Right lobe of liver (tissue), 6 donors: ENCODE results near the gene CDH16. TPM values are rescaled to one million over a fixed set of nuclear protein-coding genes. Genes with fewer than 3 reads are reported as not detected.

Experiments used
- ATAC-seq, 4 donors: fragments of 200-7000 bp; cut with Tn5 transposase; one replicate each; pipeline ENCODE4 v1.9.1; 2020; ENCODE audit warnings: mild to moderate bottlenecking in 4 of 4, moderate library complexity in 4 of 4
- DNase-seq, 3 donors: peaks; one replicate each; pipeline ENCODE4 v3.0.0-alpha.2; 2020
- H3K27ac ChIP-seq, 3 donors: fragments of 200-600 bp; one replicate each; pipeline ENCODE4 v1.8.0; 2022
- H3K27me3 ChIP-seq, 2 donors: fragments of 200-600 bp; one replicate each; pipeline ENCODE4 v1.8.0; 2022
- H3K36me3 ChIP-seq, 4 donors: fragments of 200-600 bp; sonication (generic) in 1 of 4; one replicate each; pipeline versions ENCODE4 v1.5.1 to v1.8.0; 2017 to 2022; ENCODE audit warnings: control low read depth in 1 of 4
- H3K4me1 ChIP-seq, 4 donors: fragments of 200-600 bp; sonication (generic) in 1 of 4; one replicate each; pipeline versions ENCODE4 v1.5.1 to v1.8.0; 2017 to 2022; ENCODE audit warnings: control low read depth in 1 of 4
- H3K4me3 ChIP-seq, 3 donors: fragments of 200-600 bp; one replicate each; pipeline ENCODE4 v1.8.0; 2022
- H3K9me3 ChIP-seq, 4 donors: fragments of 200-600 bp; sonication (generic) in 1 of 4; one replicate each; pipeline versions ENCODE4 v1.5.1 to v1.8.0; 2017 to 2022; ENCODE audit warnings: control low read depth in 1 of 4
- CTCF ChIP-seq, 4 donors: fragments of 200-600 bp in 3 of 4; fragments of 450-650 bp in 1 of 4; IDR thresholded peaks; one replicate each; pipeline versions ENCODE4 v1.5.1 to v1.8.0; 2016 to 2022; ENCODE audit warnings: antibody characterized with exemption in 4 of 4, mild to moderate bottlenecking in 2 of 4
- POLR2A ChIP-seq: fragments of 450-650 bp; IDR thresholded peaks from one replicate; pipeline ENCODE4 v1.6.1; 2017; ENCODE audit warnings: antibody characterized with exemption, mild to moderate bottlenecking
- WGBS: methylation state at CpG from one replicate; pipeline ENCODE4 v1.1.6; 2018; ENCODE audit warnings: low coverage, low lambda C conversion rate; ENCODE audit not compliant: insufficient coverage; ENCODE audit errors: missing lambda C conversion rate; 5-methylcytosine and 5-hydroxymethylcytosine counted together
- intact Hi-C, 2 donors: fragments of 100-400 bp; cut with DNase I; formaldehyde crosslinking; loops; one replicate each; pipeline versions ENCODE4 v1.11.2 to v1.14.1; 2022
- total RNA-seq, 6 experiments: library from RNA; depleted of rRNA in 2 of 6; stranded (reverse); fragments of >200 nt in 2 of 6; fragmentation: NEBNext Ultra II Directional in 3 of 6; extraction: Animal tissue kit (Norgen Biotek cat#: 25700) in 3 of 6; gene quantifications; one replicate each; pipeline versions ENCODE4 v1.1.0 to v1.2.4, GENCODE V29; 2016 to 2023
- donor health status: DM: no; HTN: yes; CAD: no.
- donor health status: DM: no; HTN: no; CAD: no.
- donor health status: DM: no; HTN: no; CAD: no.
- donor health status: DM: no; HTN: yes; CAD: no.
- donor health status: DM: no; HTN: yes; CAD: no.

The CDH16 gene
- total RNA-seq, 6 experiments from 2014 or later: 0.07 to 0.47 (median 0.22) TPM; not detected in 2

DNA sequence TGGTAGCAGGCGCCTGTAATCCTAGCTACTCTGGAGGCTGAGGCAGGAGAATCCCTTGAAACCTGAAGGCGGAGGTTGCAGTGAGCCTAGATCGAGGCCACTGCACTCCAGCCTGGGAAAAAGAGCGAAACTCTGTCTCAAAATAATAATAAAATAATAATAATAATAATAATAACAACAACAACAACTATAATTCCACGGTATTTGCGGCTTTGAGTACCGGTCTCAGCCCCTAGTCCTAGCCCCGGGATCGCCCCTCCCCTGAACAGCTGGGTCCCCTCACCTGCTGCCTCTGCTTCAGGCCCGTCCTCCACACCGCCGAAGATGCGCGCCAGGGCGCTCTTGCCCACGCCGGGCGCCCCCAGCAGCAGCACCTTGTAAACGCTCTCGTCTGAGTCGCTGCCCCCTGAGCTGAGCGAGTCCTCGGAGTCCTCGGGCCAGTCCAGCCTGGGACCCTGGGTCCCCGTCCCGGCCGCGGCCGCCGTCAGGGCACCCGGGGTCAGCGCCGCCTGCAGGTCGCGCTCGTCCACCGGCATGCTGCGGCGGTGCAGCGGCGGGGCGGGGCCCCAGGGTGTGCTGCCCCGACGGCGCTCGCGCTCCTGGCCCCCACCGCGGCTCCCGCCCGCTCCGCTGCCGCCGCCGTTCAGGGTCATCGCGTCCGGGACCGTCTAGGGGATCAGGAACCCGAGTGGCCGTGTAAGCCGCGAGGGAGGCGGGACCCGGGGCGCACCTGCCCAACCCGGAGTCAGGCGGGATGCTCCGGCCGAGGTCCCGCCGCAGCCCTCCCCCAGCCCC is 6.0 kb upstream of the CDH16 start:
- 26% methylated on average over 10 of the region's 72 CpGs for WGBS
- no peak for TF ChIP-seq POLR2A
- TF ChIP-seq CTCF (IDR thresholded peaks at IDR 0.05): peak; percentile 15 to 38 (median 20)
- H3K36me3 ChIP-seq: no peaks in the 10 kb centered on the region
- ATAC-seq (peak; percentile 25 to 65 (median 41)), DNase-seq (peak in 1 of 3 donors; percentile 43)
- intact Hi-C loops: no loop called here
- H3K27me3 ChIP-seq: no peaks in the 10 kb centered on the region
- H3K4me3 ChIP-seq: peak overlapping the region in 2 of 3 donors; percentile 29 to 32
- H3K4me1 ChIP-seq: peaks cover 0 to 5% (median 0%) of the 10 kb centered on the region in 4 donors
- H3K9me3 ChIP-seq: no peaks in the 10 kb centered on the region
- no peak overlapping the region for H3K27ac ChIP-seq

DNA sequence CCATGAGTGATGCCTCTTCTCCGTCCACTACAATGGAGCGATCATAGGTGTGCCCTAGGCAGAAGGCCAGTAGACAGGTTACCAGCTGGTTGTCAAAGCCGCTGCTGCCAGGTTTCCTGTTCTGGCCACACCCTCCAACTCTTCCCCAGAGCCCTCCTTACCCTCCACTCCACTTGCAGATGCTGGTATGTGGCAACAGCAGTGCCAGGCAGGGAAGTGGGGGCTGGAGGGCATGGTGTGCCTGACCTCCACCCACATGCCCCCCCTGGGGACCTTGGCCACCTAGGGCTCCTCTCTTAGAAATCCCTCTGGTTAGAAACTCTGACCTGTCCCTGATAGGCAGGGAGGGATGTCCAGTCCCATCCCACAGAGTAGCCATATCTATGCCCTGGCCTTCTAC is 5.2 kb upstream of the CDH16 start:
- no peak for ATAC-seq
- no peak overlapping the region for H3K27ac ChIP-seq
- H3K9me3 ChIP-seq: no peaks in the 10 kb centered on the region
- no peak for DNase-seq
- intact Hi-C loops: no loop called here
- peaks cover 0 to 5% (median 0%) of the 10 kb centered on the region in 4 donors for H3K4me1 ChIP-seq
- no peak for TF ChIP-seq POLR2A
- TF ChIP-seq CTCF (IDR thresholded peaks at IDR 0.05): no peak
- H3K4me3 ChIP-seq: no peak overlapping the region
- no peaks in the 10 kb centered on the region for H3K36me3 ChIP-seq
- 29% methylated on average over 1 of the region's 3 CpGs for WGBS
- no peaks in the 10 kb centered on the region for H3K27me3 ChIP-seq

DNA sequence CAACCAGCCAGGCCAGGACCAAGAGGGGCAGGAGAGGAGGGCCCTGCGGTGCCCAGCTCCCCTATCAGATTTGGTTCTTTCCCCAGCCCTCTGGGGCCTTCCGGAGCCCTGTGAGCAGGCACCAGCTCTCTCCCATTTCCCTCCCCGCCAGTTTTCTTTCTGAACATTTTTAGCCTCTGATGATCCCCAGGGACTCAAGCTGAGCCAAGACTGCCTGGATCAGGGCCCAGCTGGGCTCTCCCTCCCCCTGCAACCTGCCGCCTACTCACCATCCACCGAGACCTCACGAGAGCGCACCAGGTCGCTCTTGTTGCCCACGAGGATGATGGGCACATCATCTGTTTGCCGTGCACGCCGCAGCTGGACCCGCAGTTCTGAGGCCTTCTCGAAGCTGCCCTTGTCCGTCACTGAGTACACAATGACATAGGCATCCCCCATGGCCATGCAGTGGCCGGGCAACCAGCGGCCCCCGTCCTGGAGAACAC is 4.6 kb upstream of the CDH16 start:
- 51% methylated on average over 11 of the region's 18 CpGs for WGBS
- Histone ChIP-seq H3K4me3 (no peak overlapping the region), H3K36me3 (no peaks in the 10 kb centered on the region), H3K9me3 (no peaks in the 10 kb centered on the region), H3K27ac (no peak overlapping the region), H3K27me3 (no peaks in the 10 kb centered on the region), H3K4me1 (peaks cover 0 to 5% (median 0%) of the 10 kb centered on the region in 4 donors)
- intact Hi-C loops: no loop called here
- no peak for TF ChIP-seq POLR2A
- TF ChIP-seq CTCF (IDR thresholded peaks at IDR 0.05): no peak
- no peak for DNase-seq
- ATAC-seq: peak in 2 of 4 donors; percentile 10 to 19

- Histone ChIP-seq H3K27ac (no peak overlapping the region), H3K4me3 (no peak overlapping the region), H3K27me3 (no peaks in the 10 kb centered on the region), H3K4me1 (peaks cover 0 to 5% (median 0%) of the 10 kb centered on the region in 4 donors), H3K36me3 (no peaks in the 10 kb centered on the region), H3K9me3 (no peaks in the 10 kb centered on the region)
- intact Hi-C loops: no loop called here
- DNase-seq (no peak), ATAC-seq (no peak)
- TF ChIP-seq CTCF (IDR thresholded peaks at IDR 0.05) (no peak), POLR2A (no peak)
- 75% methylated on average over 14 of the region's 42 CpGs for WGBS
Measured at GRCh38 chr16:66921729-66922450, 3.2 kb upstream of the CDH16 start.
